ENCODE data around the gene FKBP15.

DNA sequence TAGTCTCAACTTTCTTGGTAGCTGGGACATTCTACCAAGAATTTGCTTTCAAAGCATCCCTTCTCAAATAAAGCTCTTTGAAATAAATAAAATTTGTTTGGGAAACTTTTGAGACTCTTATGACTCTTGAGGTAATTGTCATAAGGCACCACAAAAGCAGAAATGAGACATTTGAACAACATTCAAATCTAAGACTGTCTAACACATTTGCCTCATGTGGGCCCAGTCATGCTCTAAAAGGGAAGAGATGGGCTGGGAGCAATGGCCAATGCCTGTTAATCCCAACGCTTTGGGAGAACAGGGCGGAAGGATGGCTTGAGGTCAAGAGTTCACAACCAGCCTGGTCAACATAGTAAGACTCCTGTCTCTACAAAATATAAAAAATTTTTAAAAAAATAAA, 43.8 kb downstream of the FKBP15 start:
- TF ChIP-seq, protein P1, sequence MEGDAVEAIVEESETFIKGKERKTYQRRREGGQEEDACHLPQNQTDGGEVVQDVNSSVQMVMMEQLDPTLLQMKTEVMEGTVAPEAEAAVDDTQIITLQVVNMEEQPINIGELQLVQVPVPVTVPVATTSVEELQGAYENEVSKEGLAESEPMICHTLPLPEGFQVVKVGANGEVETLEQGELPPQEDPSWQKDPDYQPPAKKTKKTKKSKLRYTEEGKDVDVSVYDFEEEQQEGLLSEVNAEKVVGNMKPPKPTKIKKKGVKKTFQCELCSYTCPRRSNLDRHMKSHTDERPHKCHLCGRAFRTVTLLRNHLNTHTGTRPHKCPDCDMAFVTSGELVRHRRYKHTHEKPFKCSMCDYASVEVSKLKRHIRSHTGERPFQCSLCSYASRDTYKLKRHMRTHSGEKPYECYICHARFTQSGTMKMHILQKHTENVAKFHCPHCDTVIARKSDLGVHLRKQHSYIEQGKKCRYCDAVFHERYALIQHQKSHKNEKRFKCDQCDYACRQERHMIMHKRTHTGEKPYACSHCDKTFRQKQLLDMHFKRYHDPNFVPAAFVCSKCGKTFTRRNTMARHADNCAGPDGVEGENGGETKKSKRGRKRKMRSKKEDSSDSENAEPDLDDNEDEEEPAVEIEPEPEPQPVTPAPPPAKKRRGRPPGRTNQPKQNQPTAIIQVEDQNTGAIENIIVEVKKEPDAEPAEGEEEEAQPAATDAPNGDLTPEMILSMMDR (conservative IDR thresholded peaks at IDR 0.05; ENCODE audit: low read depth in 2 of 2): no peak
- no peak for TF ChIP-seq JUNB (IDR thresholded peaks at IDR 0.05; ENCODE audit: unreplicated experiment)
- no peak for TF ChIP-seq EZH2phosphoT487 (IDR thresholded peaks at IDR 0.05; ENCODE audit: unreplicated experiment)
- TF ChIP-seq POLR2AphosphoS5 (IDR thresholded peaks at IDR 0.05; ENCODE audit: low read depth): no peak
- TF ChIP-seq EZH2 (IDR thresholded peaks at IDR 0.05; ENCODE audit: low read depth, unreplicated experiment): no peak
- TF ChIP-seq, protein P2, sequence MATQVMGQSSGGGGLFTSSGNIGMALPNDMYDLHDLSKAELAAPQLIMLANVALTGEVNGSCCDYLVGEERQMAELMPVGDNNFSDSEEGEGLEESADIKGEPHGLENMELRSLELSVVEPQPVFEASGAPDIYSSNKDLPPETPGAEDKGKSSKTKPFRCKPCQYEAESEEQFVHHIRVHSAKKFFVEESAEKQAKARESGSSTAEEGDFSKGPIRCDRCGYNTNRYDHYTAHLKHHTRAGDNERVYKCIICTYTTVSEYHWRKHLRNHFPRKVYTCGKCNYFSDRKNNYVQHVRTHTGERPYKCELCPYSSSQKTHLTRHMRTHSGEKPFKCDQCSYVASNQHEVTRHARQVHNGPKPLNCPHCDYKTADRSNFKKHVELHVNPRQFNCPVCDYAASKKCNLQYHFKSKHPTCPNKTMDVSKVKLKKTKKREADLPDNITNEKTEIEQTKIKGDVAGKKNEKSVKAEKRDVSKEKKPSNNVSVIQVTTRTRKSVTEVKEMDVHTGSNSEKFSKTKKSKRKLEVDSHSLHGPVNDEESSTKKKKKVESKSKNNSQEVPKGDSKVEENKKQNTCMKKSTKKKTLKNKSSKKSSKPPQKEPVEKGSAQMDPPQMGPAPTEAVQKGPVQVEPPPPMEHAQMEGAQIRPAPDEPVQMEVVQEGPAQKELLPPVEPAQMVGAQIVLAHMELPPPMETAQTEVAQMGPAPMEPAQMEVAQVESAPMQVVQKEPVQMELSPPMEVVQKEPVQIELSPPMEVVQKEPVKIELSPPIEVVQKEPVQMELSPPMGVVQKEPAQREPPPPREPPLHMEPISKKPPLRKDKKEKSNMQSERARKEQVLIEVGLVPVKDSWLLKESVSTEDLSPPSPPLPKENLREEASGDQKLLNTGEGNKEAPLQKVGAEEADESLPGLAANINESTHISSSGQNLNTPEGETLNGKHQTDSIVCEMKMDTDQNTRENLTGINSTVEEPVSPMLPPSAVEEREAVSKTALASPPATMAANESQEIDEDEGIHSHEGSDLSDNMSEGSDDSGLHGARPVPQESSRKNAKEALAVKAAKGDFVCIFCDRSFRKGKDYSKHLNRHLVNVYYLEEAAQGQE (IDR thresholded peaks at IDR 0.05; ENCODE audit: unreplicated experiment): no peak

Measured in GM23338 (cell line).